Measurements from ENCODE around the gene RAPGEF1.
A peak's percentile ranks its signal among the peaks of the same experiment; 100 is the strongest.

Gene RAPGEF1

DNA sequence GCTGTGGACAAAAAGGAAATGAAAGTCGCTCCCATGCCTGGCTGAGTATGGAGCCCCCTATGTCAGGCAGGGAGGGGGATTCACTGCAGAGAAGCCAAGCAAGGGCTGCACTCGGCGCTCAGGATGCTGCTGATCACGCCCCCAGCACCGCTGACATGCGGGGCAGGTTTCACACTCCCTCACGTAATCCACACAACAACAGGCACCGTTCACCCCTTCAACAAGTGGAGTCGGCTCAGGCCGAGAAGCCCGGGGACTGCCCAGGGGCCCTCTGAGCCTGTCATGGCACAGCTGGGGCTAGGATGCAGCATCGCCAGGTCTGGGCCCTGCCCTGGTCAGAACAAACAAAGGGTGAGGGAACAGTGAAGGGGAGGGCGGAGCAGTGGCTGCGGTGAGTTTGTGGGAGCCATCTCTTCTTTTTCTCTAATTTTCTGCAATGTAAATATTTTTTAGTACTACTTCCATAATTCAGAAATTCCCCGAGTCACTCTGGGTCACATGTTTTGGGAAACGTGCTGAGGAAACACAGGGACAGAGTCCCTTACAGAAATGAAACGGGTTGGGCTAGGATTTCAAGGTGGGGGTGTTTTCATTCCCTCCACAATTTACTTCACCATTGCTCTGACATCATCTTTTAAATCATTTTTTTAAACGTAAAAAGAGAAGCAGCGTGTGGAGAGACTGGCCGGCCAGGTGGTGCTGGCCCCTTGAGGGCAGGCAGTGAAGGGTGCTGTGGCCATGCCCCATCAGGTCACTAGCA, 144.8 kb downstream of the RAPGEF1 start:
- no peak for DNase-seq

- no peak for DNase-seq
These were observed 145.8 kb downstream of the RAPGEF1 start for GRCh38 chr9:131593936-131594665.

DNA sequence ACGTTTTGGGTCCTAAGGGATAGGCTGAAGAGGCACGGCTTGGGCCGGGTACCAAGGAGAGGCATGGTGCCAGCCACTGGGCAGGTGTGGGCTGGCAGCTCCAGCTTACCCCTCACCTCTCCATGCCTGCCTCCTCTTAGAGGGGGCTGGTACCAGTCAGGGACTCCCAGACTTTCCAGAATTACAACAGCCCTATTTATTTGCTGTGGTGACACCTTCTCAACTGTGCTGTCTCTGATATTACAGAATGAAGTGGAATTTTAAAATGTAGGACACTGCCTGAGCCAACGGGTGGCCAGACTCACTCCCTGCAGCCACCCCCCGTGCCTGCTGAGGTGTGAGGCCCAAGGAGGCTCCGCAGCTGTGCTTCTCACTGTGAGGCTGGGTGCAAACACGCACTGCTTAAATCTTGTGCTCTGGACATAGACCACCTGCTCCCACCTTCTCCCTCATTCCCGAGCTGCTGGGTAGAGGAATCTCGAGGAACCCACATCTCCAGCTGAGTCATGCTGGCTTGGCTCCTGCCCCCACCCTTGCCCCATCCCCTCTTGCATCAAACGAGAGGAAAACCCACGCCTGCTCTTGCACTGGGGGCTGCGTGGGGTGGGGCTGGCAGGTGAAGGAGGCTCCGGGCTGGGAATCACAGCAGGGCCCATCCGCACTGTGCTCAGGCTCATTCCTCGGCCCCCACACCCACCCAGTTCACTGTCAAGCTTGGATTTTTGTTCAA, 146.6 kb downstream of the RAPGEF1 start:
- no peak for DNase-seq

GRCh38 chr9:131591845-131592208, 148.0 kb downstream of the RAPGEF1 start:
- no peak for DNase-seq

DNA sequence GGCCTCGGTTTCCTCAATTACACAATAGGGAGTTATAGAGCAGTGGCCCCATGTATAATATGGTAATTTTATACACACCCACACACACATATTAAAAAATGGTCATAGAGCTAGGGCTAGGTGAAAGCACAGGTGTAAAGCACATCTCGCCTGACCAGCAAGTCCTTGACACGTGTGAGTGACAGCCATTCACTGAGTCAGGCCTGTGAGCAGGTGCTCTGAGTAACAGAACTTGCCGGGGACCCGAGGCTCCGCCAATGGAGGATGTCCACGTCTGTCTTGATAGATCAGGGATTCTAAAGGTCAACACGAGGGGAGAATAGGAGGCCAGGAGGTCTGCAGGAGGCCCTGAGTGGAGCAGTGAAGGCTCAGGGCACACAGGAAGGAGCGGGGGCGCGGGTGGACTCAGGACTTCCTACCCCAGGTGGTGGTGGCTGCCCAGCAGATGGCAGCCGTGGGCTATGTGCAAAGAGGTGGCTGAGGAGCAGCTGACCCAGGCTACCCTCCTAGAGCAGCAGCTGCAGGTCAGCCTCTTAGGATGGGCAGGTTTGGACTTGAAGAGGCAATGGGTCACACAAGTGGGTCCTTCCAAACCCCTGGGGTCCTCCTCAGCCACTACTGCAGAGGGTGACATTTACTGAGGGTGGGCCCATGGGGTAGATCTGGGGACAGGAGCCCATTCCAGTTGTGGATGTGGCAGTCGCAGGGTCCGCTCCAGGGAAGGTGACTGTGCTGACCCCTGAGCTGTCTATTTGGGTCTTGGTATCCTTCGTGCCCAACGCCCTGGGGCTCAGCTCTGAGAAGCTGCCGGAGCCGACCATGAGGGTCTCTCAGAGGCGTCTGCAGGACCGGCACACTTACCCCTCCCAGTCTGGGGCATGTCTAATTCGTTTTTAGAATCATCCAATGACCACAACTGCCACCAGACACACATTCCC, 148.7 kb downstream of the RAPGEF1 start:
- DNase-seq: peak; percentile 69

DNA sequence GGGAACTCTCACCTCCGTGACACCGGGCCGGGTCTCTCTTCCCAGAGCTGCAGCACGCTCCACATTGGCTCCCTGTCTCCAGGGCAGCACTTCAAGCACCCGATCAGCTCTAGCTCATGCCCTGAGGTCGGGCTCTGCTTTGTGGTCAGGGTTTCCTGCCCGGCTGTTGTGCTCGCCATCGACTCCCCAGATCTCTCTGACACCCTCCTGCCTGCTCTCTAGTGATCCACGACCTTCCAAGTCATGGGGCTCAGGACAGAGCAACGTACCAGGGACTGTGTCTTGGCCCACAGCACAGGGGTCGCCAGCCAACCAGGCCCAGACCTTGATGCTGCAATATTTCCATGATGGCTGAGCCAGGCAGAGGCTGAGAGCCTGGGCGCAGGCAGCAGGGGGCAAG, 149.4 kb downstream of the RAPGEF1 start:
- DNase-seq: no peak

GRCh38 chr9:131589993-131590392, 149.9 kb downstream of the RAPGEF1 start:
- DNase-seq: no peak

DNA sequence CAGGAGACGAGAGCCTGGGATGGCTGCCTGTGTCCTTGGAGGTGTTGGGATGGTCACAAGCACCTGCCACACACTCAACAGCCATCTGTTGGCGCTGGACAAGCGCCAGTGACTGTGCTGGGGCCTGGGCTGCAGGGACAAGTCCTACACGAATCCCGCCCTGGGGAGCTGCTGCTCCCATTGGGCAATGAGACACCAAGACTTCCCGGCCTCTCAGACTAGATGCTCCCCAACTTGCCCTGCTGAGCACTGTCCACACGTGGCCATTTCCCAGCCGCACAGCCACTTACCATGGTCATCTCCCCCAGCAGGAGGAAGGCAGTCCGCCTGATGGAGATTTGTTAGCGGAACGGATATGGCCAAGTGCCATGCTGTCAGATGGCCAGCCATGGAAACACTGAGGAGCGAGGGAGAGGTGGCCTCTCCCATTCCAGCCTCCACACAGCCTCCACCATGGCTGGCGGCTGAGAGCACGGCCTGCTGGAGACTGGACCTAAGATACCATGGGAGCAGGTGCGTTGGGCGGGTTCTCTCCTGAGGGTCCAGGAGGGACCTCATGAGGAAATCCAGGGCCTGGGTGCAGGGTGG, 150.7 kb downstream of the RAPGEF1 start:
- no peak for DNase-seq

GRCh38 chr9:131588396-131588795, 151.5 kb downstream of the RAPGEF1 start:
- DNase-seq: no peak

DNA sequence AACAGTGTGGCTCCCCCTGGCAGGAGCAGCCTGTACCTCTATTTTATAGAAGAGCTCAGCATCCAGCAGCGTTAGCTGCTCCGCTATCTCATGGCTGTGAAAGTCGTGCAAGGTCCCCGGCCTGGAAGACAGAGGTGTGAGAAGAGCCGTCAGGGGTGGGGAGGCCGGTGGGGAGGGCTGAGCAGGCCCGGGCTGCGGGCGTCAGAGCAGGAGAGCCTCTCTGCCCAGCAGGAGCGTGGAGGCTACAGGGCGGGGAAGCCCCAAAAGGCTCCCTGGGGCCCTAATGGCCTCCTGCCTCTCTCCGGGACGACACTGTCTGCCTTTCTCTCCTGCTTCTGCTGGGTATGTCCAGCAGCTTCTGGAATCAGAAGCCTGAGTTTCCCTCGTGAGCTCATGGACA, 152.0 kb downstream of the RAPGEF1 start:
- DNase-seq: no peak

DNA sequence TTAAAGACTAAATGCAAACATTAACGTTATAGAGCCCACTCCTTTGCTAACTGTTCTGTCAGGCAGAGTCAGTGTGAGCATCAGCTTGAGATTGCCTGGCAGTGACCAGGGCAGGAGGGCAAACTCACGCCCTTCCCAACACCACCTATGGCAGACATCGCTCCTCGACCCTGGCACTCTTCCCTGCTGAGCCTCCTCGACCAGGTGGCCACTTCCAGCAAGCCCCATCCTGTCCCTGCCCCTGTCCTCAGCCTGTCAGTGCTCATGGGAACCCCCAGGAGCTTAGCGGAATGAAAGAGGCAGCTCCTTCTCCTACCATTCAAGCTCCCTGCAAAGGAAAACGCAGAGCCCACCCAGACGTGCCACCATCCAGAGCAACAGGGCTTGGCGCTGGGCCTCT, 152.5 kb downstream of the RAPGEF1 start:
- no peak for DNase-seq

- DNase-seq: peak; percentile 20
These were observed 154.5 kb downstream of the RAPGEF1 start for GRCh38 chr9:131585375-131585774.

DNA sequence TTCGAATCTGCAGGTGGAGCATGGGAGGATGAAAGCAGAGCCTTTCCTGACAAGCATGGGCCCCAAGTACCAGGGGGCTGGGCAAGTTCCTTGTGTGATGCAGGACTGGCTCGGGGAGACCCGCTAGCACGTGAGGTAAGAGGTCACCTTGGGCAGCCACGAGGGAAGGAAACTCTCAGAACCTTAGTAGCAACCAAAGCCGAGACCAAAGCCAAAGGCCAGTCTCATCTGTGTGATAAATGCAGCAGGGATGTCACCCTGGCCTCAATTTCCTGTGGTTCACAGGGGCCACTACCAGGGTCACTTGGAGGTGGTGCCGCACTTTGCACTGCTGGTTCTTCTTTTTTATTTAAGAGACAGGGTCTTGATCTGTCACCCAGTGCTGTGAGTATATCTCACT, 155.0 kb downstream of the RAPGEF1 start:
- no peak for DNase-seq

- no peak for DNase-seq
These were observed 155.9 kb downstream of the RAPGEF1 start for GRCh38 chr9:131583836-131584555.

- no peak for DNase-seq
These were observed 156.6 kb downstream of the RAPGEF1 start for GRCh38 chr9:131583337-131583645.

DNA sequence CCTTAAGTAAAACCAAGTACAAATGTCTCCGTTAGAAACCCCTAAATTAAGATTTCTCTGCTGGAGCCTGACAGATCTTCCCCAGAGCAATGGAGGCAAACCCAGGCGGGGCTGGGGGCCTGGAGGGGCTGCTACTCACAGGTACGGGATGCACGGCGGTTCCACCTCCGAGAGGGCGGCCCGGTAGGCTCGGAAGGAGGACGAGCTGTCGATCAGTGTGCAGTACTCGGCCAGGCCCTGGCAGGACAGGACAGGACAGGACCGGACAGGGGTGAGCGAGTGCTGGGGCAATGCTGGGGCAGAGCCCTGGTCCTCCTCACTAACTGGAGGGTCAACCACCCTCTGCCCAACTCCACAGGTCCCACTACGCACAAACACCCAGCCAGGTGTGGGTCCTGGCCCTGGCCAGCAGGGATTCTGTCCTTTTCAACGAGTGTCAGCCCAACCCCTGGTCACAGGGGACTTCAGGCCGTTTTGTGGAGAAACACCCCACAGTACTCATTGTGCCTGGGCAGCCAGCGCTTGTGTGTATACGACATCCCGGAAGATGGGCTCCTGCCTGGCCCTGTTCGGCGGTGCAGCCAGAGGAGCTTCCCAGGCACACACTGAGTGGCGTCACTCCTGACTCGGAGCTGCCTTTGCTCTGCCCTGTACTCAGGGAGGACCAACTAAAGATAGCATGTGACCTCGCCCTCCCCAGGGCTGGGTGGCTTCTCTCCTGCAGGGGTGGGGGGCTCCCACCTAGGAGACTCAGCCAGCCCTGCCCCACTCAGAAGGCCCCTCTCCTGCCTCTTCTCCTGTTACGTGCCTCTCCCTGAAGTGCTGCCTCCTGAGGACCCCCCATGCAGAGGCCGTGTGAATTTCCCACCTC, 157.2 kb downstream of the RAPGEF1 start:
- DNase-seq: no peak

GRCh38 chr9:131582056-131582455, 157.8 kb downstream of the RAPGEF1 start:
- DNase-seq: no peak

DNA sequence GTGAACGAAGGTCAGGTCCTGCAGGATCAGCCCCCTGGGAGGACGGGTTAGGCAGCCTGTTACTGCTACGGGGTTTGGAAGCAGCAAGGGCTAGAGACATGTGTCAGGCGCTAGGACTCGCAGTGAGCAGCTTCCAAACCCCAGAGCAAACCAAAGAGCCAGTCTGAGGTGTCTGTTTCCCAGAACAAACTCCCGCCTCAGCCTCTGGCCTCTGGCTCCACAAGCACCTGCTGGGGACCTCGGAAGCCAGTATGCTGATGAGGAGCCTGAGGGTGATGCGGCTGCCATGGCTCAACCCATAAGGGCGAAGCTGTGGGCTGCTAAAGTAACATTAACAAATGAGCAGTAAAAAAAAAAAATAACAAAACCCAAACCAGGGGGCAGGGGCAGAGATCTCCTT, 159.5 kb downstream of the RAPGEF1 start:
- no peak for DNase-seq

DNA sequence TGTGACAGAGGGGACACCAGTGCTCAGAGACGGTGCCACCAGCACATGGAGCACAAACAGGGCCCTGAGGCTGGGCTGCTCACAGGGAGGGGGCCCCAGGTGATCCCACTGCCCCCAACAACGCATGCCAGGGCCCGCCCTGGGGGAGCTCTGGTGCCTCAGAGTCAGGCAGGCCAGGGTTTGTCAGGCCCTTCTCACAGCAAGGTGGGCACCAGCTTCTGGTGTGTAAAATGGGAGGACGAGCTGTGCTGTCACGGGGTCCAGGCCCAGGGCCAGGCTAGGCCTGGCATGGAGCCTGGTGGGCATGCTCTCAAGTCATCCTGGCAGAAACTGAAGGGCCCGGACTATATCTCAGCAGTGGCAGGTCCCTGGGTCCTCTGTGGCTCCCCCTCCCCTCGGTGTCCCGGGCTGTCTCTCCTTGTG, 160.1 kb downstream of the RAPGEF1 start:
- DNase-seq: no peak

DNA sequence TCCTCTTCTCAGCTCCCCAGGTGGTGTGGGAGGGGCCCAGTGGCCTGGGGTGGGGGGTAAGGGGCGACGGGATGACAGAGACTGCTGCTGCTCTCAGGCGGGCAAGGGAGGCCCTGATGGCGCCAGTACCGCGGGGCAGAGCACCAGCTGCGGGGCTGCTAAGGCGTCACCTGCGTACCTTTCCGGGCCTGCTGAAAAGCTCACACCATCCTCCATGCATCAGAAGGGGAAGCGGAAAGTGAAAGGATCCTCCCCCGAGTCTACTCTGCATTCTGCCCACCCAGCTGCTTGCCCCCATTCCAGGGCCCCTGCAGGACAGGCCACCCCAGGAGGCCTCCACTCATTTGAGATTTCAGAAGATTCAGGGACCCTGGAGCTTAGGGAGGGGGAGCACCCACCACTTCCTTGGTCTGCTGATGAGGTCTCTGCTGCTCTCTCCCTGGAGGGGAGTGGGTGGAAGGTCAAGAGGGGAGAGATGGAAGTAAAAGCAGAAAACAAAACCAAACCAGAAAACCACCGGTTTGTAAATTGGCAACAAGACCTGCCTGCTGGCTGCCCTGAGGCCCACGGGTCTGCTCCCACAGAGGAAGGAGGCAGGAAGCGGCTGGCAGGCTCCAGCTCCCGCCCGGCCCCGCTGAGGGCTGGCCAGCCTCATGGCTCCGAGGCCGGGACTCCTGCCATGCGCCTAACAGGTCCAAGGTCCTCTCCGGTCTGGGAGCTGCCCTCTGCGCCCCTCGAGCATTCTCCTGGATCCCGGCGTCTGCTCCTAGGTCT, 161.0 kb downstream of the RAPGEF1 start:
- peak; percentile 37 for DNase-seq

All from effector CD4-positive, alpha-beta T cell (primary cell).